Measurements from ENCODE around the gene INSIG1.

DNA sequence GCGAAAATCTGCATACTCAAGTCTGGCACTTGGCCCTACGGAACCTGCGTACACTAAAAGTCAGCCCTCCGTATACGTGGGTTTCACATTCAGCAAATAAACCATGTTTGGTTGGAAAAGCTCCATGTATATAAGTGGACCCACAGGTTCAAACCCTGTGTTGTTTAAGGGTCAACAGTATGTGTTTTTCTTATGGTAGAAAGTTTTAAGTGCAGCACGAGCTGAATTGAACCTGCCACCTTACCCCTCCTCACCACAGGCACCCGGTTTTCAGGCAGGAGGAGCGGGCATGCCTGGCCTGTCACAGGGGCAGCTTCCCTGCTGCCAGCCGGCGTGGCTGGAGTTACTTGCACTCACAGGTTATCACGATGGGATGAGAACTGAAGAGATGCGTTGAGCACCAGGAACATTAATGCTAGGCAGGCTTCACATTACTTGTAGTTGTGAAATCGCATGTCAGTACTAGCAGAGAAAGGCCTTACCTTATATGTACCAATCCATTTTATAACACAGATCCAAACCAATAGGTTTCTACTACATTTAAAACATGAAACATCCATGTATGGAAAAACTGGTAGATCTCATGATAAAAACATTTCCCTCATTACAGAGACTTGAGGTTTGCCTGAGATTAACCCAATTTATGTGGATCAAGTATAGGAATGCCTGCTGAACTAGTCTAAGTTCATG lies 12.9 kb downstream of the INSIG1 start:
- TF ChIP-seq, protein P1, sequence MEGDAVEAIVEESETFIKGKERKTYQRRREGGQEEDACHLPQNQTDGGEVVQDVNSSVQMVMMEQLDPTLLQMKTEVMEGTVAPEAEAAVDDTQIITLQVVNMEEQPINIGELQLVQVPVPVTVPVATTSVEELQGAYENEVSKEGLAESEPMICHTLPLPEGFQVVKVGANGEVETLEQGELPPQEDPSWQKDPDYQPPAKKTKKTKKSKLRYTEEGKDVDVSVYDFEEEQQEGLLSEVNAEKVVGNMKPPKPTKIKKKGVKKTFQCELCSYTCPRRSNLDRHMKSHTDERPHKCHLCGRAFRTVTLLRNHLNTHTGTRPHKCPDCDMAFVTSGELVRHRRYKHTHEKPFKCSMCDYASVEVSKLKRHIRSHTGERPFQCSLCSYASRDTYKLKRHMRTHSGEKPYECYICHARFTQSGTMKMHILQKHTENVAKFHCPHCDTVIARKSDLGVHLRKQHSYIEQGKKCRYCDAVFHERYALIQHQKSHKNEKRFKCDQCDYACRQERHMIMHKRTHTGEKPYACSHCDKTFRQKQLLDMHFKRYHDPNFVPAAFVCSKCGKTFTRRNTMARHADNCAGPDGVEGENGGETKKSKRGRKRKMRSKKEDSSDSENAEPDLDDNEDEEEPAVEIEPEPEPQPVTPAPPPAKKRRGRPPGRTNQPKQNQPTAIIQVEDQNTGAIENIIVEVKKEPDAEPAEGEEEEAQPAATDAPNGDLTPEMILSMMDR (conservative IDR thresholded peaks at IDR 0.05; ENCODE audit: low read length), result no peak
- no peak for TF ChIP-seq EZH2phosphoT487 (IDR thresholded peaks at IDR 0.05; ENCODE audit: borderline replicate concordance)

All from Loucy (cell line).